Right ventricle myocardium superior (tissue), 1 donor: ENCODE measurements around the gene CROCC2. TPM values are rescaled to one million over a fixed set of nuclear protein-coding genes. Genes with fewer than 3 reads are reported as not detected.
A peak's percentile ranks its signal among the peaks of the same experiment; 100 is the strongest.

Experiments used
- ATAC-seq: fragments of 200-7000 bp; cut with Tn5 transposase; one replicate; pipeline ENCODE4 v1.9.1; 2020; ENCODE audit warnings: mild to moderate bottlenecking; ENCODE audit not compliant: poor library complexity
- DNase-seq: peaks from one replicate; pipeline ENCODE4 v3.0.0-alpha.2; 2020
- intact Hi-C: fragments of 100-400 bp; cut with DNase I; formaldehyde crosslinking; loops from one replicate; pipeline ENCODE4 v1.11.2; 2022
- total RNA-seq: library from RNA; stranded (reverse); fragmentation: NEBNext Ultra II Directional; extraction: Animal tissue kit (Norgen Biotek cat#: 25700); gene quantifications from one replicate; pipeline ENCODE4 v1.2.1, GENCODE V29; 2021
- donor health status: DM: no; HTN: yes; CAD: no; lungs with severe emphysema.

The CROCC2 gene
- total RNA-seq, 1 donor from 2014 or later: not detected

DNA sequence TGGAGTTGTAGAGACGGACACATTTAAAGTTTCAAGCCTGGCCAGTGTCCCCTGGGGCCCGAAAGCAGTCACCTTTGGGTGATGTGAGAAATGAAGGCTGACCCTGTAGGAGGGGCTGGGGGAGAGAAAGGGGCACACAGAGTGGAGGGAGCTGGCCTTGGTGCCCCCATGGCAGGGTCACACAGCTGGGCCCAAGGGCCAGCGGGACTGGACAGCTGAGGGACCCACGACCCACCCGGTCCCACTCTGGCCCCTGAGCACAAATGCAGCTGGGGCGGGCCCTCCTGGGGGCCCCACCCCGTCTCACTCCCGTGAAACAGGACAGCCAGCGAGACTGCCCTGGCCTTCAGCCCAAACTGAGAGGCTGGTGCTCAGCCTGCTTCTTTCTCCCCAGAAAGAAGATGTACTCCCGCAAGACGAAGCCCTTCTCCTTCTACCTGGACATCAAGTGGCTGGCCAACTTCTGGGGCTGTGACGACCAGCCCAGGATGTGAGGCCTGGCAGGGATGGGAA lies 31.4 kb upstream of the CROCC2 start:
- ATAC-seq: no peak
- no peak for DNase-seq
- intact Hi-C loops: no loop called here

DNA sequence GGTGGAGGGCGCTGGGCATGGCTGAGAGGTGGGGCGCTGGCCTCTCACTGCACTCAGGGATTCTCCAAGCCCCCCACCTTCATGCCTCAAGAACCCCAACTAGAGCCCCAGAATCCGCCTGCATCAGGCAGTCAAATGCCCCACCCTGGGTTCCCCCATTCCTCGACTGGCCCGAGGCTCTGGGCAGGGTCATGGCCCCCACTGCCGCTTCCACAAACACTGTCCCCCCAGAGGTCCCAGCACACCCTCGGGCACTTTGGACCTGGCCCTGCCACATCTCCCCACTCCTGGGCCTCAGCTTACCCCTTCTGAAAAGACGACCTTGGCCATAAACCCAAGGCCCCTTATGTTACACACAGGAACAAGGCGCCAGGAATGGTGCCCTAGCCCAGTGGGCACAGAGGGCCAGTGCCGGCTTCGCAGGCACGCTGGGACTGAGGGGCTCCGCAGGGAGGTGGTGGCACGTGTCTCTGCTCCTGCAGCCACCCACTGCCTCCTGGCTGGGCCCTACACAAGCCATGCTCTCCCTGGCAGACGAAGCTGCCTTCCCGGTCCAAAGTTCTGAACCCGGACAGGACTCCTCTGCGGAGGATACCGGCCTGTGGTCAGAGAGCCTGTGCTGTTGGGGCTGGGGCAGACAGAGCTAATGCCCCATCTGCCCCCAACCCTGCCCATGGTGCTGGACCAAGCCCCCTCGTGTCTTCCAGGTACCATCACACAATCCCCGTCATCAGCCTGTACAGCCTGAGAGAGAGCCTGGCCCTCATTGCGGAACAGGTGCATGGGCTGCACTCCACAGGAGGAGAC lies 30.7 kb upstream of the CROCC2 start:
- ATAC-seq: no peak
- DNase-seq: peak; percentile 24
- intact Hi-C loops: no loop called here

DNA sequence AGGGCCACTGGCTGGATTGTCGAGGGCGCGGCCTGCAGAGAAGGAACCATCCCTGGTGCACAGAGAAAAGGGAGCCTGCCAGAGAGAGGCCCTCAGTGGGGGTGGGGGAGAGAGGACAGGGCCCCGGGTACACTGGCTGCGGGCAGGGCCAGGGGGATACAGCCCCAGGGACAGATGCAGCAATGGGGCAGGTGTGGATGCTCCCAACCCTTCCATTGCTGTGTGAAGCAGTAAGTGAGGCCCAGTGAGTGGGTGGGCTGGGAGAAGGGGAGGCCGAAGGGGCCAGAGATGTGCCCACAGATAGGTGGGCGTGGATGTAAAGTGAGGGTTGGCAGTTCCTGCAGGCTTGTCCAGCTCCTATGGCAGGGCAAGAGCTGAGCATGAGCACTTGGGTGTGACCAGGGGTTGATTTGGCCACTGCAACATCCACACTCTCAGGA lies 30.1 kb upstream of the CROCC2 start:
- DNase-seq: no peak
- intact Hi-C loops: no loop called here
- ATAC-seq: no peak

DNA sequence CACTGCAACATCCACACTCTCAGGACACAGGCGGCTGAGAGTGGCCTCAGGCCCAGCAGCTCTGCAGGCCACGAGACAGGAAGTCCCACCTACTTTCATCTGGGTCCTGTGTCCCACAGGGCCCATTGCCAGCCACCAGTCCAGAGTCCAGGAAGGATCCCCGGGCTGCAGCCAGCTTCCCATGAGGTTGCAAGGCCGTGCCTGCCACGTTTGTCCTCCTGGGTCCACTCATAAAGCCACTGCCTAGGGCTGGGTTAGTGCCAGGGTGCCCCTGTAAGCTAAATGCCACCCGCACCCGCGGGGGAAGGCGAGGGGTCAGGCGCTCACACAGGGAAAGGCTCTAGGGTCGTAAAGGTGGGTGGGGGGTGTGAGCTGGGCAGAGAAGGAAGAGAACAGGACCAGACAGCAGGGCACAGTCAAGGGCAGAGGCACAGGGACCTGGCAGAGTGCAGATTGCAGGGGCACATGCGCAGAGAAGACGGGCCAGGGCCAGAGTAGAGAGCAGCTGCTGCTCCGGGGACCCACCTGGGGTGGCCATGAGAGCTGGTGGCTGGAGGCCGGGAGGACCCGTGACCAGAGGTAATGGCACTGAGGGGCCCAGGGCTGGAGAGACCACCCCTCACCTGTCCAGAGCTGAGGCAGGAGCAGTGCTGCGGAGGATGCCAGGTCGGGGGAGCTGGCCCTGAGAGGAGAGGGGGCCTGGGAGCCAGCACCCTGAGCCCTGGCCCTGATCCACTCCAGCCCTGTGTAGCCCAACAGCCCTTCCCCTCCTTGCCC lies 29.5 kb upstream of the CROCC2 start:
- DNase-seq: no peak
- intact Hi-C loops: no loop called here
- ATAC-seq: peak; percentile 41

DNA sequence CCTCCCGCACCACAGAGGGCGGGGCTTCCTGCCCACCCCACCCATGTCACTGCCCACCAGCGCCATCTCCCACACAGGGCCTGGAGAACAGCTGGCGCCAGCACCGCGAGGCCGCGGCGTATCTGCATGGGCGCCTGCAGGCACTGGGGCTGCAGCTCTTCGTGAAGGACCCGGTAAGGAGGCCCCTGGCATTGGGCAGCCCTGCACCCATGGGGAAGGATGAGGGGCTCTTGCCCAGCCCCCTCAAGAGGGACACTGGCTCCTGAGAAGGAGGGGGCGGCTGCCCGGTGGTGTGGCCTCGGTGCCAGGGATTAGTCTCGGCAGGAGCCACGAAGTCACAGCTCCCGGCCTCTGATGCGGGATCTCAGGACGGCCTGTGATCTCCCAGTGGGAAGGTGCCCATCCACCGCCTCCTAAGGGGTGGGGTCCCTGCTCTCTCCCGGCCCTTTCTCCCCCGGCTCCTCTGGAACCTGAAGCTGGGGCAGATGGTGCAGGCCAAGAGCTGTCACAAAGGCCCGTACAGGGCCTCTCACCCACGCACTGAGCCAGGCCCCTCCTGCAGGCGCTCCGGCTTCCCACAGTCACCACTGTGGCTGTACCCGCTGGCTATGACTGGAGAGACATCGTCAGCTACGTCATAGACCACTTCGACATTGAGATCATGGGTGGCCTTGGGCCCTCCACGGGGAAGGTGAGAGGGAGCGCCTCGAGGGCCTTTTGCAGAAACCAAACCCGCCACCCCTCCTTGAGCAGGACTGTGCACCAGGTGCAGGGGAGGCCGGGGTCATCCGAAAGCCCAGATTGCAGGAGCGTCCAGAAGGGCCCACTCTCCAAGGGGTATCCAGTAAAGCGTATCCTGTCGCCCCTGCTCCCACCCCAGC lies 28.4 kb upstream of the CROCC2 start:
- intact Hi-C loops: no loop called here

DNA sequence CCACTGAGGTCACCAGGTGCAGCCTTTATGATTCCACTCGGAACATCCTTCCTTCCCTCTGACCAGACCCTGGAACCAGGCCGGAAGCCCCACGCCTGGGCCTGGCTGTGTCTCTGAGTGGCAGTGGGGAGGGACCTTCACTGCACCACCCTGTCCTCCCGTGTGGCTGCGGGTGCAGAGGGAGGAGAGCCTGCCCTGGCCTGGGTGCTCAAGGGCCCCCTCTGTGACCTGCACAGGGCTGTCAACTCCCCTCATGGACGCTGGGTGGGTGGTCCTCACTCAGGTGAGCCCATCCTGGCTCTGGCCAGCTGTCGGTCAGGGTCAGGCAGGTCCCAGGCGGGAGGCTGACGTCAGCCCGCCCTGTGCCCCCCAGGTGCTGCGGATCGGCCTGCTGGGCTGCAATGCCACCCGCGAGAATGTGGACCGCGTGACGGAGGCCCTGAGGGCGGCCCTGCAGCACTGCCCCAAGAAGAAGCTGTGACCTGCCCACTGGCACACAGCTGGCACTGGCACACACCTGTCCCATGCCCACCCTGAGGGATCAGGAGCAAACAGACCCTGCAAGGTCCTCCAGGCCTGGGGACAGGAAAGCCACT lies 27.7 kb upstream of the CROCC2 start:
- DNase-seq (no peak), ATAC-seq (no peak)
- intact Hi-C loops: no loop called here

More for the DNA sequence above, 28.4 kb upstream of the CROCC2 start:
- DNase-seq (no peak), ATAC-seq (no peak)

- no peak for DNase-seq
- no peak for ATAC-seq
- intact Hi-C loops: no loop called here
Measured at GRCh38 chr2:240879105-240879504, 27.0 kb upstream of the CROCC2 start.

GRCh38 chr2:240881913-240882312 lies 24.2 kb upstream of the CROCC2 start:
- DNase-seq (no peak), ATAC-seq (no peak)
- intact Hi-C loops: no loop called here

DNA sequence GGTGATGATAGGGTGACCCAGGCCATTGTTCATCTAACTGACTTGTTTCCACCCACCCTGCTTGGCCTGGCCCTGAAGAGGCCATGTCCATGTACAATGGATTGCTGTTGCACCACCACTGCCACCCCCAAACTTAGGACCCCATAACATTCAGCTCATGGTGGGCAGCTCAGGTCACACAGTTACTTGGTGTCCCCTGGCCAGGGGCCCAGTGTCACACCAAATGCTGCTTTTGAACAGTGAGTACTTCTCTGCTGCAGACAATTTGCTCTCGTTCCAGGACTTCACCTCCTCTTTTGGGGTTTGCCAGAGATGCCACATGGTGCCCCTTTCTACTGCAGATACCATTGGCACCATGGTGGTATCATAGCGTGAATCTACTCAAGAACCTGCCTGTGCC lies 21.9 kb upstream of the CROCC2 start:
- DNase-seq: no peak

GRCh38 chr2:240884745-240885144 lies 21.4 kb upstream of the CROCC2 start:
- DNase-seq (no peak), ATAC-seq (no peak)
- intact Hi-C loops: no loop called here

More for the DNA sequence above, 21.9 kb upstream of the CROCC2 start:
- ATAC-seq: no peak
- intact Hi-C loops: no loop called here

- no peak for ATAC-seq
- DNase-seq: peak; percentile 27
- intact Hi-C loops: no loop called here
Measured at GRCh38 chr2:240885566-240885965, 20.6 kb upstream of the CROCC2 start.

- intact Hi-C loops: no loop called here
- DNase-seq (no peak), ATAC-seq (no peak)
Measured at GRCh38 chr2:240886023-240886565, 20.0 kb upstream of the CROCC2 start.

DNA sequence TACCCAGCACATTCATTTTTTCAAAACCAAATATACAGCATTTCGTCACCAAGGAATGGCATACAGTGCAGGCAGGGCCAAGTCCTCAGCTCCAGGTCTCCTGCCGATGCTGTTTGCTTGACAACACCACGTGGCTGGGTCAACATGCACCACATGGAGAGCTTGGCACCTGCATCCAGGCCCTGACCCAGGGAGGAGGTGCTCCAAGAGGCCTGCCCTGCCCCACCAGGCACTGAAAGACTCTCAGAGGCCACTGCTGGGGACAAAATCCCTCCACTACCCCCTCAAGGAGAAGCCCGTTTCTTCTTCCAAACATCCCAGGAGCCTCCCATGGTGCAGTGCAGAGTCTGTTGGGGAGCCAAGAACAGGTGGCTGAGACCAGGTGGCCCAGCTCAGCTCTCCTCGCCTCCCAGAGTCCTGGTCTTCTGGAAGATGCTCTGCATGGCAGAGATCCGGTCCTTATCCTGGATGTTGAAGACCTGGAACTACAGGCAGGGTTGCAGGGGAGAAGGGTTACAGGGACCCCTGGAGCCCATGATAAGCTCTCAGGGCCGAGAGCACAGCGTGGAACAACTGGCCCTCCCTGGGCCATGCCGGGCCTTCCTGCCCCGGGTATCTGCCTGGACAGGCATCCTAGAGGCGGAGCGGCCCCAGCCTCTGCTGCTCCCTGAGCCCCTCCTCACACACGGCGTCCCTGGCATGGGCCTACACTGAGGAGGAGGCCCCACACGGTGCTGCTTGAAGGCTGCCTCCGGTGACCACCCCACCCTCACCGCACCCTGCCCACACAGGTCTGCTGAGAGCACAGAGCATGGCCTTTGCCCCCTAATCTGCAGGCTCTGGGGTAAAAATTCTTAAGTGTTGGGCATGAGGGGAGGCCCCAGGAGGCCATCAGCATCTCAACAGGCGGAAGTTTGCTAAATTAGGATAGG lies 19.2 kb upstream of the CROCC2 start:
- ATAC-seq (no peak), DNase-seq (peak; percentile 35)
- intact Hi-C loops: no loop called here

DNA sequence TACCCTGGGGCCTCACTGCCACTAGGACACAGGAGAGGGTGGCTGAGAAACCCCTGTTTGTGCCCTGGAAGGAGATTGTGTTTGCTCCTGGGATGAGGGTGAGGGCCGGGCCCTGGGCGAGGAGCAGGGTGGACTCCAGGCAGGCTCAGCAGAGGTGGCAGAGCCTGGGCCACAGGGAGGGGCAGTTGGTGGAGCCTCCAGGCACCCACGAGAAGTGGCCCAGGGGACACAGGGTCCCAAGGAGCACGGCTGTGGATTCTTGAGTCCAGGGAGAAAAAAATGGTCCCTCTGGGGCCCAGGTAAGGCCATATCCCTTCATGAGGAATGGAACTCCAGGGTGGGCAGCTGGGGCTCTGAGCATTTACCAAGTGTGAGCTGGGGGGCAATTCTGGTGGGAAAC lies 18.5 kb upstream of the CROCC2 start:
- intact Hi-C loops: no loop called here
- DNase-seq (no peak), ATAC-seq (no peak)

DNA sequence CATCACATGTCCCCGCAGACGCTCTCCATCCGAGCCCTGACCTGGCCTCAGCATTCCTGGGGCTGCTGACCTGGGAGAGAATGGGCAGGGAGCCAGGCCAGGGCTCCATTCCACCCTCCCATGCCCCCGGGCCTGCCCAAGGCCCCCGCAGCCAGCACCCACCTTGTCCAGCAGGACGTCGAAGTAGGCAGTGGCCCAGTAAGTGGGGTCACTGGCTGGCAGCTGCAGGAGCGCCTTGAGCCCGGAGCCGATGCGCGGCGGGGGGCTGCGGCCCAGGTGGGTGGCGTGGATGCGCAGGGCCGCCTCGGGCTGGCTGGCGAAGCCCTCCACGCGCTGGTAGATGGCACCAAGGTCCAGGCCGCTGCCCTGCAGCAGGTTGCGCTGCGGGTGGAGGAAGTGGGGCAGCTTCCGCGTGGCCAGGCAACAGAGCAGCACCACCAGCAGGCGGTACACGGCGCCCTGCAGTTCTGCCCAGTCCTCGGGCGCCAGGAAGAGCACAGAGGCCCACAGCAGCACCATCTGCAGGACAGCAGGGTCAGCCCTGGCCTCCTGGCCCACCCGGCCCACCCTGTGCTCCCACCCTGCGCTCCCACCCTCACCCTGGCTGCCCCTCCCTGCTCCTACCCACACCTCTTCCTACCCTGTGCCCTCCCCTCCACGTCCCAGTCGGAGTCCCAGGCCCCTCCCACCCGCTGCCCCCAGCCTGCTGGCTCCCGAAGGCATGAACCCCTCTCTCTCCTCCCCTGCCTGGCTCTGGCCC lies 17.8 kb upstream of the CROCC2 start:
- peak; percentile 27 for DNase-seq
- ATAC-seq: no peak
- intact Hi-C loops: no loop called here

DNA sequence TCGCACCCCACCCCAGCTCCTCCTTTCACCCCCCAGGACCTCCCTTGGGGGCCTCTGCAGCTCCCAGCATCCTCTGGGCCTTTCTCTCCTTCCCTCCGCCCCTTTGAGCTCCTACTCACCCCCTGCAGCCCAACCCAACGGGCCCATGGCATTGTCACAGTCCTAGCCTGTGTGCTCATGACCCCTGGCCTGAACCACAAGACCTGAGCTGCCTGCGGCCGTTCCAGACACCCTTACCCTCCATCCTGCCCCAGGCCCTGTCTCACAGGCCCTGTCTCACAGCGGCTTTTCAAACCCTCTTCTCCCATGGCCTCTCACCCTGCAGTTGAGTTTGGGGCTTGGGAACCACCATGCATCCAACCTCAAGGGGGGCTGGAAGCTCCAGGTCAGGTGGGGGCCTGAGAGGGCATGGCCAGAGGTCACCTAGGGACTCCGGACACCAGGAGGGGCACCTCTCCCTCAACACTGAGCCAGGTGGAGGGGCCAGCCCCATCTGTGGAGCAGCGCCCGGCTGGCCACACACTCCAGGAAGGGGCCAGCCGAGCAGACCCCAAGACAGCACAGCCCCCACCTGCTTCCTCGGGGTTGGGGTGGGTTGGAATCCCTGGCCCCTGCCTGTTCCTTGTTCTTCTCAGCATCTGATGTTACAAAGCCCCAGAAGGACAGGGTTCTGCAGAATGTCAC lies 17.1 kb upstream of the CROCC2 start:
- intact Hi-C loops: no loop called here
- DNase-seq (no peak), ATAC-seq (no peak)
